Measurements from ENCODE around the gene DDX39B.

Gene DDX39B

GRCh38 chr6:31572041-31572911 is 30.5 kb upstream of the DDX39B start, which contains the start of gene LTA:
Gene LTA, plus strand, starts transcription at chr6:31572289. Its CDS starts 454 bp downstream, at chr6:31572743.
- POLR2A ChIA-PET: no interaction called here

DNA sequence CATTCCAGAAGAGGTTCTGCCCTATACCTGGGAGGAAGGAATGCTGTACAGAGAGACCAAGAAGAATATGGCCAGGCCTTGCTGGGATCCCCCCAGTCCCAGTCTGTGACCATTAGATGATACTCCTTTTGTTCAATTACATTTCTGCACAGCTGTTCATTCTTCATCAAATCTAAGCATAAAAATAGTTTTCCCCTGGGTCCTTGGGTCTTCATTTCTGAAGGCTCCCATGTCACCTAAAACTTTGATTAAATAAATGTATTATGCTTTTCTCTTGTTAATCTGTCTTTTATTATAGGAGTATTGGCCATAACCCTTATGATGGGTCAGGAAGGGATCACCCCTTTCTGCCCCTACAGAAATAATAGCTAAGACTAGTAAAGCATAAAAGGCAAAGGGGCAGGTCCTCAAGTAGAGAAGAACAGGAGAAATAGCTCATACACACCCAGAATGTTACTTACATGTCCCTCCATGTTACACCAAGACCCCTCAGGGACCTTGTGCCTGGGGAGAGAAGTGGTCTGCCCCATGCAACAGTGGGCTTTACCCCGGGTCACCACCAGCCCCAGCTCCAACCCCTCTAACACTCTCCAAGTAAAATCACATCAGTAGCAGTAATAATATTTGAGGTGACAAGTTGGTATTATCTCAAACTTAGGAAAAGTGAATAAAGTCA is 28.2 kb upstream of the DDX39B start:
- no peak overlapping the region for H3K4me3 ChIP-seq (ENCODE audit: low read depth, low read length)
- ChIA-PET CTCF (interaction anchor here (1.5 to 38.4 kb wide), 2 partner anchors 18 to 24 kb away, joined by 3 to 1569 read pairs; partner anchors contain the start of genes ATP6V1G2, LST1, LTB and NCR3), POLR2A (no interaction called here)
- TF ChIP-seq, protein P1, sequence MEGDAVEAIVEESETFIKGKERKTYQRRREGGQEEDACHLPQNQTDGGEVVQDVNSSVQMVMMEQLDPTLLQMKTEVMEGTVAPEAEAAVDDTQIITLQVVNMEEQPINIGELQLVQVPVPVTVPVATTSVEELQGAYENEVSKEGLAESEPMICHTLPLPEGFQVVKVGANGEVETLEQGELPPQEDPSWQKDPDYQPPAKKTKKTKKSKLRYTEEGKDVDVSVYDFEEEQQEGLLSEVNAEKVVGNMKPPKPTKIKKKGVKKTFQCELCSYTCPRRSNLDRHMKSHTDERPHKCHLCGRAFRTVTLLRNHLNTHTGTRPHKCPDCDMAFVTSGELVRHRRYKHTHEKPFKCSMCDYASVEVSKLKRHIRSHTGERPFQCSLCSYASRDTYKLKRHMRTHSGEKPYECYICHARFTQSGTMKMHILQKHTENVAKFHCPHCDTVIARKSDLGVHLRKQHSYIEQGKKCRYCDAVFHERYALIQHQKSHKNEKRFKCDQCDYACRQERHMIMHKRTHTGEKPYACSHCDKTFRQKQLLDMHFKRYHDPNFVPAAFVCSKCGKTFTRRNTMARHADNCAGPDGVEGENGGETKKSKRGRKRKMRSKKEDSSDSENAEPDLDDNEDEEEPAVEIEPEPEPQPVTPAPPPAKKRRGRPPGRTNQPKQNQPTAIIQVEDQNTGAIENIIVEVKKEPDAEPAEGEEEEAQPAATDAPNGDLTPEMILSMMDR (IDR thresholded peaks at IDR 0.05; ENCODE audit: insufficient read depth, low read length, missing control alignments): no peak
- no peak for DNase-seq (ENCODE audit: low read depth, low spot score)

More at GRCh38 chr6:31572041-31572911, 30.5 kb upstream of the DDX39B start, which contains the start of gene LTA:
- H3K4me3 ChIP-seq (ENCODE audit: low read depth, low read length): no peak within 1 kb of the TSS
- TF ChIP-seq, protein P1 (IDR thresholded peaks at IDR 0.05; ENCODE audit: insufficient read depth, low read length, missing control alignments): no peak
- DNase-seq (ENCODE audit: low read depth, low spot score): no peak
- CTCF ChIA-PET: interaction anchor here (2.3 to 38.4 kb wide), 4 partner anchors 10 to 25 kb away, joined by 7 to 1569 read pairs (median 1014); partner anchors contain the start of genes ATP6V1G2, DDX39B, LST1 and LTA

DNA sequence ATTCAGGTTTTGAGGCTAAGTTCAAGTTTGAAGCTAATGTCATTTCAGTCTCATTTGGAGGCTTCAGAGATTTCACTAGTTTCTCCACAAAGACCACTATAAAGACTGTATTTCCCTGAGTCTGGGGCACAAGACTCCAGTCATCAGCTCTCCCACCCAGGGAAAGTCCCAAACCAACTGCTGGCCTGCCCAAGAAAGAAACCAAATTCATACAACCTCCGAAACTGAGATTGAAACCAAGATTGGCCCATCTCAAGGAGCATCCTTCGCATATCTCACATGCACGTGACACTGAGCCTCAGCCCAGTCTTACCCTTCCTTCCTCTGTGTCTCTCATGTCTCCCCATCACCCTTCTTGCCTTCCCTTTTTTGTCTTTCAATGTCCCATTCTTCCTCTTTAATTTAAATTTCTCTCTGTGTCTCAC is 26.7 kb upstream of the DDX39B start:
- no peak for DNase-seq (ENCODE audit: low read depth, low spot score)
- ChIA-PET POLR2A (interaction anchor here (1.6 kb wide), 1 partner anchor 12 kb away, joined by 4 read pairs; no protein-coding TSS in a partner anchor), CTCF (interaction anchor here (38.4 kb wide), 1 partner anchor 20 kb away, joined by 1569 read pairs; the partner anchor contains the start of genes LST1, LTB, NCR3 and TNF)
- no peak overlapping the region for H3K4me3 ChIP-seq (ENCODE audit: low read depth, low read length)
- TF ChIP-seq, protein P1 (IDR thresholded peaks at IDR 0.05; ENCODE audit: insufficient read depth, low read length, missing control alignments): no peak

DNA sequence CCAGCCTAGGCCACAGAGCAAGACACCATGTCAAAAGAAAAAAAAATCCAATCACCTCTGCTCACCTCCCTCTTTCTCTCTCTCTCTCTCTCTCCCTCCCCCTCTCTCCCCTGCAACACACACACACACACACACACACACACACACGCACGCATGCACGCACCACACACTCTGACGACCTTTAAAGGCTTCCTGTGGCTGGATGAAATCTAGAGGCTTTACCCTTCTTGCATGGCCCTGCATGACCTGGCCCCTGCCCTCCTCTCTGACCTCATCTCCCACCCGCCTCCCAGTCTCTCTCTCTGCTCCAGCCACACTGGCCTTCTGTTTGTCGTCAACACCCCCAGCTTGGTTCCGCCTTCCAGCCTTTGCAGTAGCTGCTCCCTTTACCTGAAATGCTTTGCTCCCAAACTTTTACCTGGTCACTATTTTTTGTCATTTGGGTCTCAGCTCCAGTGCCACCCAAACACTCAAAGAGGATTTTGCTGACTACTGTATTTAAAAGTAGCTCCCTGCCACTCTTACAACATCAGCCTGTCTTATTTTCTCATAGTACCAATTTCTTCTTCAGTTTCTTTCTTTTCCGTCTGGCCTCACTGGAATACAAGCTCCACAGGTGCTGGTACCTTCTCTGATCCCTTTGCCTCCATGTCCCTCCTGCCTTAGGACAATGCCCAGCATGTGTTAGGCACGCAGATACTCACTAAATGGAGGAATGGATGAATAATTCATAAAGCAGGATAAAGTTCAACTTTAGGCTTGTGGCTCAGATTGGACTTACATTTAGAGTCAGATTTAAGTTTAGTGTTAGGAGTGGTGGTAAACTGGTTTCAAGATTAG is 25.9 kb upstream of the DDX39B start:
- no peak for DNase-seq (ENCODE audit: low read depth, low spot score)
- TF ChIP-seq, protein P1 (IDR thresholded peaks at IDR 0.05; ENCODE audit: insufficient read depth, low read length, missing control alignments): no peak
- CTCF ChIA-PET: interaction anchor here (38.4 kb wide), 1 partner anchor 20 kb away, joined by 1569 read pairs; the partner anchor contains the start of genes LST1, LTB, NCR3 and TNF
- no peak overlapping the region for H3K4me3 ChIP-seq (ENCODE audit: low read depth, low read length)
- POLR2A ChIA-PET: interaction anchor here (1.6 kb wide), 1 partner anchor 13 kb away, joined by 4 read pairs; no protein-coding TSS in a partner anchor

- TF ChIP-seq, protein P1 (IDR thresholded peaks at IDR 0.05; ENCODE audit: insufficient read depth, low read length, missing control alignments): no peak
- no peak for DNase-seq (ENCODE audit: low read depth, low spot score)
- ChIA-PET POLR2A (no interaction called here), CTCF (interaction anchor here (0.6 to 38.4 kb wide), 4 partner anchors 9 to 46 kb away, joined by 3 to 1569 read pairs (median 3); partner anchors contain the start of genes ATP6V1G2, LST1, LTB and NCR3)
- no peak overlapping the region for H3K4me3 ChIP-seq (ENCODE audit: low read depth, low read length)
Observed at GRCh38 chr6:31560697-31561058, 18.9 kb upstream of the DDX39B start.

Measured in AG04449 (cell line).